OCI-LY3 (cell line): Measurements from ENCODE around the gene MCM5.

Source experiments
- CTCF ChIP-seq: fragments of 200-600, 300-600 bp; sonication (generic); IDR thresholded peaks from 2 replicates; pipeline ENCODE4 v1.5.1; 2014; ENCODE audit warnings: antibody characterized with exemption, low read length, low read depth
- EZH2phosphoT487 ChIP-seq: fragments of 200-600 bp; shearing (Covaris generic); IDR thresholded peaks from 2 replicates; pipeline ENCODE4 v1.6.1; 2018; ENCODE audit warnings: antibody characterized with exemption, mixed run types, low read depth

- no peak for TF ChIP-seq CTCF
- TF ChIP-seq EZH2phosphoT487: no peak
Observed at GRCh38 chr22:35455529-35455928, 55.6 kb downstream of the MCM5 start.
